HCT116 (cell line): ENCODE results near the gene ERBB4. TPM values are rescaled to one million over a fixed set of nuclear protein-coding genes. Genes with fewer than 3 reads are reported as not detected.

ENCODE experiments used
- ATAC-seq: fragments of 200-7000 bp; cut with Tn5 transposase; 2 replicates; pipeline ENCODE4 v1.9.1; 2020; ENCODE audit warnings: mild to moderate bottlenecking, moderate library complexity
- BruUV-seq: library from RNA; stranded (reverse); fragments of 400-500 nt; replicated peaks from 2 replicates; lab custom pipeline; 2021; lab: Mats Ljungman, UMichigan
- CTCF ChIA-PET: fragments of 300-600 bp; sonication (Branson Sonifier 250); formaldehyde crosslinking; loops from one replicate; lab custom pipeline; 2021; ENCODE audit warnings: antibody characterized with exemption; lab: Charles Lee
- POLR2A ChIA-PET: fragments of 300-600, 350-600 bp; sonication (Branson Sonifier 250); formaldehyde crosslinking; loops from one replicate; lab custom pipeline; 2021; ENCODE audit warnings: antibody characterized with exemption; lab: Charles Lee
- RAD21 ChIA-PET, 2 experiments: fragments of 300-600 bp; sonication (Branson Sonifier 250); formaldehyde crosslinking; loops; one replicate each; lab custom pipeline; 2023; ENCODE audit warnings: low total read pairs in 2 of 2; ENCODE audit not compliant: uncharacterized antibody in 2 of 2, unreplicated experiment in 2 of 2, low non-redundant PET in 1 of 2; lab: Charles Lee
- DNase-seq: peaks from one replicate; pipeline ENCODE4 v3.0.0-alpha.2; 2010; ENCODE audit warnings: low read depth, low spot score
- H2AFZ ChIP-seq: fragments of 200-600 bp; shearing (Covaris generic), sonication (generic); 2 replicates; pipeline ENCODE4 v1.6.1; 2017; ENCODE audit warnings: low read depth, mixed run types, mixed read lengths, antibody characterized with exemption, low read length; ENCODE audit not compliant: poor library complexity, severe bottlenecking
- H3K27ac ChIP-seq: 2 replicates; pipeline ENCODE4 v1.5.1; 2012; ENCODE audit warnings: low read depth, low read length
- H3K27me3 ChIP-seq: fragments of 200-600 bp; sonication (generic); 2 replicates; pipeline ENCODE4 v1.6.1; 2016; ENCODE audit warnings: mixed run types, low read length, mixed read lengths; ENCODE audit not compliant: insufficient read depth
- H3K36me3 ChIP-seq, 2 experiments: fragments of 200-500 bp in 1 of 2; fragments of 200-600 bp in 1 of 2; sonication (Bioruptor generic) in 1 of 2; sonication (generic) in 1 of 2; 2 replicates each; pipeline versions ENCODE4 v1.5.1 to v1.6.1; 2014 to 2016; ENCODE audit warnings: low read length in 2 of 2, inconsistent platforms in 1 of 2, mixed read lengths in 1 of 2, mixed run types in 1 of 2; ENCODE audit not compliant: insufficient read depth in 2 of 2, control insufficient read depth in 1 of 2
- H3K4me1 ChIP-seq, 2 experiments: fragments of 200-600 bp in 1 of 2; sonication (generic) in 1 of 2; 2 replicates each; pipeline versions ENCODE4 v1.5.1 to v1.6.1; 2012 to 2017; ENCODE audit warnings: low read length in 2 of 2, inconsistent platforms in 1 of 2, mild to moderate bottlenecking in 1 of 2, mixed read lengths in 1 of 2, mixed run types in 1 of 2, moderate library complexity in 1 of 2; ENCODE audit not compliant: insufficient read depth in 2 of 2, control insufficient read depth in 1 of 2
- H3K4me2 ChIP-seq: fragments of 200-600 bp; sonication (generic); 2 replicates; pipeline ENCODE4 v1.6.1; 2017; ENCODE audit warnings: mixed run types, low read length, mixed read lengths
- H3K4me3 ChIP-seq, 2 experiments: fragments of 200-600 bp in 1 of 2; sonication (generic) in 1 of 2; replicated peaks in 1 of 2; 2 replicates each; pipeline ENCODE4 v1.5.1; 2011 to 2016; ENCODE audit warnings: low read length in 2 of 2, control low read depth in 1 of 2, low read depth in 1 of 2, mild to moderate bottlenecking in 1 of 2, mixed read lengths in 1 of 2, mixed run types in 1 of 2
- H3K79me2 ChIP-seq: fragments of 200-600 bp; sonication (generic); 2 replicates; pipeline ENCODE4 v1.6.1; 2017; ENCODE audit warnings: mild to moderate bottlenecking, mixed run types, low read length, moderate library complexity, mixed read lengths; ENCODE audit not compliant: insufficient read depth
- H3K9ac ChIP-seq: fragments of 200-600 bp; sonication (generic); 2 replicates; pipeline ENCODE4 v1.6.1; 2016; ENCODE audit warnings: low read length, mixed read lengths
- H3K9me2 ChIP-seq: fragments of 200-600 bp; sonication (generic), shearing (Covaris generic); 2 replicates; pipeline ENCODE4 v1.6.1; 2017; ENCODE audit warnings: mixed run types, mild to moderate bottlenecking, moderate library complexity; ENCODE audit not compliant: insufficient read depth
- H3K9me3 ChIP-seq, 2 experiments: fragments of 200-500 bp in 1 of 2; fragments of 200-600 bp in 1 of 2; sonication (Bioruptor generic) in 1 of 2; sonication (generic) in 1 of 2; 2 replicates each; pipeline ENCODE4 v1.6.1; 2014 to 2017; ENCODE audit warnings: low read length in 2 of 2, mixed read lengths in 2 of 2, inconsistent platforms in 1 of 2, low read depth in 1 of 2, mild to moderate bottlenecking in 1 of 2, mixed run types in 1 of 2, moderate library complexity in 1 of 2; ENCODE audit not compliant: control insufficient read depth in 1 of 2, insufficient read depth in 1 of 2
- H4K20me1 ChIP-seq: fragments of 200-600 bp; sonication (generic), shearing (Covaris generic); 2 replicates; pipeline ENCODE4 v1.6.1; 2017; ENCODE audit warnings: mixed run types, mild to moderate bottlenecking, moderate library complexity; ENCODE audit not compliant: insufficient read depth
- EGR1 ChIP-seq: IDR thresholded peaks from 2 replicates; pipeline ENCODE4 v1.6.1; 2012; ENCODE audit warnings: low read depth
- ELF1 ChIP-seq: IDR thresholded peaks from 2 replicates; pipeline ENCODE4 v1.6.1; 2012; ENCODE audit warnings: low read depth, borderline replicate concordance
- EZH2phosphoT487 ChIP-seq: fragments of 200-600 bp; IDR thresholded peaks from 2 replicates; pipeline ENCODE4 v1.6.1; 2018; ENCODE audit warnings: antibody characterized with exemption, borderline replicate concordance
- POLR2A ChIP-seq: IDR thresholded peaks from 2 replicates; pipeline ENCODE4 v1.7.0; 2011; ENCODE audit warnings: borderline replicate concordance; ENCODE audit not compliant: insufficient read depth, insufficient read length; ENCODE audit errors: extremely low read depth
- POLR2AphosphoS5 ChIP-seq: IDR thresholded peaks from 2 replicates; pipeline ENCODE4 v1.6.1; 2011; ENCODE audit warnings: mild to moderate bottlenecking, low read depth, low read length, moderate library complexity
- RAD21 ChIP-seq: IDR thresholded peaks from 2 replicates; pipeline ENCODE4 v1.6.1; 2012; ENCODE audit warnings: low read depth, mild to moderate bottlenecking
- SIN3A ChIP-seq: IDR thresholded peaks from 2 replicates; pipeline ENCODE4 v1.6.1; 2012; ENCODE audit warnings: low read depth
- SP1 ChIP-seq: IDR thresholded peaks from 2 replicates; pipeline ENCODE4 v1.6.1; 2012; ENCODE audit warnings: low read depth
- TCF7L2 ChIP-seq: IDR thresholded peaks from 2 replicates; pipeline ENCODE4 v1.7.0; 2011; ENCODE audit warnings: borderline replicate concordance, inconsistent platforms; ENCODE audit not compliant: insufficient read depth, insufficient read length; ENCODE audit errors: extremely low read depth
- ZNF274 ChIP-seq: fragments of 200-500 bp; sonication (Bioruptor generic); IDR thresholded peaks from 2 replicates; pipeline ENCODE4 v1.6.1; 2014; ENCODE audit warnings: mild to moderate bottlenecking, low read depth, low read length, inconsistent platforms
- intact Hi-C: fragments of 100-400 bp; cut with micrococcal nuclease; formaldehyde crosslinking; loops from 2 replicates; pipeline ENCODE4 v1.10.0; 2022
- total RNA-seq: library from RNA; stranded (reverse); gene quantifications from one replicate; pipeline ENCODE4 v1.2.1, GENCODE V29; 2021; ENCODE audit not compliant: unreplicated experiment
- TF ChIP-seq, protein P1 (sequence below): IDR thresholded peaks from 2 replicates; pipeline ENCODE4 v1.6.1; 2012; ENCODE audit warnings: low read depth
- TF ChIP-seq, protein P2 (sequence below), 3 experiments: fragments of 200-600 bp in 1 of 3; sonication (generic) in 1 of 3; IDR thresholded peaks in 2 of 3; conservative IDR thresholded peaks in 1 of 3; 2 replicates each; pipeline ENCODE4 v1.5.1; 2012 to 2017; ENCODE audit warnings: low read depth in 2 of 3, low read length in 2 of 3, antibody characterized with exemption in 1 of 3, borderline replicate concordance in 1 of 3, control low read depth in 1 of 3, mild to moderate bottlenecking in 1 of 3, mixed read lengths in 1 of 3, mixed run types in 1 of 3, moderate library complexity in 1 of 3; ENCODE audit not compliant: insufficient read depth in 1 of 3
- TF ChIP-seq, protein P3 (sequence below): IDR thresholded peaks from 2 replicates; pipeline ENCODE4 v1.6.1; 2012
- TF ChIP-seq, protein P4 (sequence below): IDR thresholded peaks from 2 replicates; pipeline ENCODE4 v1.6.1; 2012

Gene ERBB4
- total RNA-seq, 1 experiment from 2014 or later: 0.10 TPM

DNA sequence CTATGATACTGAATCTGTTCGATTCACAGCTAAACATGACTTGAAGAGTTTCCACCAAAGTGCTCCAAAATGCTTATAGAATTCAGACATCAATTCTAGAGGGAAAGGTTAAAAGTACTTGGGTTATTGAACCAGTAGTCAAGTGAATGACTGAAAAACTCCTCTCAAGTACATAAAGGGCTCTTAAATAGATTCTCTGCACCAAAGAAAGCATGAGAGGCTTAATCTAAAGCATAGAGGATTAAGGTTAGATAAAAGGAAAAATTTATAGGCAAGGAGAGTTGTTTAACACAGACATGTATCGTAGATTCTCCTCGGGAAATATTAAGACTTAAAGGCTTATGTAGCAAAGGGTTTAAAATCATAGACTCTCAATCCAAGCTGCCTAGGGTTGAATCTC, 701.4 kb downstream of the ERBB4 start:
- Histone ChIP-seq H3K36me3 (no peaks in the 10 kb centered on the region), H3K9me2 (peaks cover 5% of the 10 kb centered on the region; the same call in 1 of the 2 replicates), H3K27ac (no peak overlapping the region), H3K4me1 (no peaks in the 10 kb centered on the region), H4K20me1 (no peaks in the 10 kb centered on the region), H3K79me2 (no peaks in the 10 kb centered on the region), H3K4me2 (no peak overlapping the region), H3K27me3 (no peaks in the 10 kb centered on the region), H3K9me3 (no peaks in the 10 kb centered on the region), H2AFZ (no peak overlapping the region), H3K4me3 (no peak overlapping the region), H3K9ac (no peak overlapping the region)
- RAD21 ChIA-PET: no interaction called here
- POLR2A ChIA-PET: no interaction called here
- intact Hi-C loops: no loop called here
- no TSS peak for BruUV-seq
- ATAC-seq (no peak), DNase-seq (no peak)
- CTCF ChIA-PET: no interaction called here
- TF ChIP-seq, protein P1, sequence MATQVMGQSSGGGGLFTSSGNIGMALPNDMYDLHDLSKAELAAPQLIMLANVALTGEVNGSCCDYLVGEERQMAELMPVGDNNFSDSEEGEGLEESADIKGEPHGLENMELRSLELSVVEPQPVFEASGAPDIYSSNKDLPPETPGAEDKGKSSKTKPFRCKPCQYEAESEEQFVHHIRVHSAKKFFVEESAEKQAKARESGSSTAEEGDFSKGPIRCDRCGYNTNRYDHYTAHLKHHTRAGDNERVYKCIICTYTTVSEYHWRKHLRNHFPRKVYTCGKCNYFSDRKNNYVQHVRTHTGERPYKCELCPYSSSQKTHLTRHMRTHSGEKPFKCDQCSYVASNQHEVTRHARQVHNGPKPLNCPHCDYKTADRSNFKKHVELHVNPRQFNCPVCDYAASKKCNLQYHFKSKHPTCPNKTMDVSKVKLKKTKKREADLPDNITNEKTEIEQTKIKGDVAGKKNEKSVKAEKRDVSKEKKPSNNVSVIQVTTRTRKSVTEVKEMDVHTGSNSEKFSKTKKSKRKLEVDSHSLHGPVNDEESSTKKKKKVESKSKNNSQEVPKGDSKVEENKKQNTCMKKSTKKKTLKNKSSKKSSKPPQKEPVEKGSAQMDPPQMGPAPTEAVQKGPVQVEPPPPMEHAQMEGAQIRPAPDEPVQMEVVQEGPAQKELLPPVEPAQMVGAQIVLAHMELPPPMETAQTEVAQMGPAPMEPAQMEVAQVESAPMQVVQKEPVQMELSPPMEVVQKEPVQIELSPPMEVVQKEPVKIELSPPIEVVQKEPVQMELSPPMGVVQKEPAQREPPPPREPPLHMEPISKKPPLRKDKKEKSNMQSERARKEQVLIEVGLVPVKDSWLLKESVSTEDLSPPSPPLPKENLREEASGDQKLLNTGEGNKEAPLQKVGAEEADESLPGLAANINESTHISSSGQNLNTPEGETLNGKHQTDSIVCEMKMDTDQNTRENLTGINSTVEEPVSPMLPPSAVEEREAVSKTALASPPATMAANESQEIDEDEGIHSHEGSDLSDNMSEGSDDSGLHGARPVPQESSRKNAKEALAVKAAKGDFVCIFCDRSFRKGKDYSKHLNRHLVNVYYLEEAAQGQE: no peak
- TF ChIP-seq ELF1 (no peak), EZH2phosphoT487 (no peak), SIN3A (no peak), TCF7L2 (no peak), ZNF274 (no peak), POLR2AphosphoS5 (no peak), SP1 (no peak), POLR2A (no peak), RAD21 (no peak), EGR1 (no peak)
- TF ChIP-seq, protein P2, sequence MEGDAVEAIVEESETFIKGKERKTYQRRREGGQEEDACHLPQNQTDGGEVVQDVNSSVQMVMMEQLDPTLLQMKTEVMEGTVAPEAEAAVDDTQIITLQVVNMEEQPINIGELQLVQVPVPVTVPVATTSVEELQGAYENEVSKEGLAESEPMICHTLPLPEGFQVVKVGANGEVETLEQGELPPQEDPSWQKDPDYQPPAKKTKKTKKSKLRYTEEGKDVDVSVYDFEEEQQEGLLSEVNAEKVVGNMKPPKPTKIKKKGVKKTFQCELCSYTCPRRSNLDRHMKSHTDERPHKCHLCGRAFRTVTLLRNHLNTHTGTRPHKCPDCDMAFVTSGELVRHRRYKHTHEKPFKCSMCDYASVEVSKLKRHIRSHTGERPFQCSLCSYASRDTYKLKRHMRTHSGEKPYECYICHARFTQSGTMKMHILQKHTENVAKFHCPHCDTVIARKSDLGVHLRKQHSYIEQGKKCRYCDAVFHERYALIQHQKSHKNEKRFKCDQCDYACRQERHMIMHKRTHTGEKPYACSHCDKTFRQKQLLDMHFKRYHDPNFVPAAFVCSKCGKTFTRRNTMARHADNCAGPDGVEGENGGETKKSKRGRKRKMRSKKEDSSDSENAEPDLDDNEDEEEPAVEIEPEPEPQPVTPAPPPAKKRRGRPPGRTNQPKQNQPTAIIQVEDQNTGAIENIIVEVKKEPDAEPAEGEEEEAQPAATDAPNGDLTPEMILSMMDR (IDR thresholded peaks at IDR 0.05 in 2 of 3, conservative IDR thresholded peaks at IDR 0.05 in 1 of 3; ENCODE audit: borderline replicate concordance in 1 of 3, insufficient read depth in 1 of 3, low read depth in 2 of 3, low read length in 2 of 3): no peak
- TF ChIP-seq, protein P3, sequence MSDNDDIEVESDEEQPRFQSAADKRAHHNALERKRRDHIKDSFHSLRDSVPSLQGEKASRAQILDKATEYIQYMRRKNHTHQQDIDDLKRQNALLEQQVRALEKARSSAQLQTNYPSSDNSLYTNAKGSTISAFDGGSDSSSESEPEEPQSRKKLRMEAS: no peak
- TF ChIP-seq, protein P4, sequence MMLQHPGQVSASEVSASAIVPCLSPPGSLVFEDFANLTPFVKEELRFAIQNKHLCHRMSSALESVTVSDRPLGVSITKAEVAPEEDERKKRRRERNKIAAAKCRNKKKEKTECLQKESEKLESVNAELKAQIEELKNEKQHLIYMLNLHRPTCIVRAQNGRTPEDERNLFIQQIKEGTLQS: no peak
